ENCODE data around the gene LRMDA.

The LRMDA gene

DNA sequence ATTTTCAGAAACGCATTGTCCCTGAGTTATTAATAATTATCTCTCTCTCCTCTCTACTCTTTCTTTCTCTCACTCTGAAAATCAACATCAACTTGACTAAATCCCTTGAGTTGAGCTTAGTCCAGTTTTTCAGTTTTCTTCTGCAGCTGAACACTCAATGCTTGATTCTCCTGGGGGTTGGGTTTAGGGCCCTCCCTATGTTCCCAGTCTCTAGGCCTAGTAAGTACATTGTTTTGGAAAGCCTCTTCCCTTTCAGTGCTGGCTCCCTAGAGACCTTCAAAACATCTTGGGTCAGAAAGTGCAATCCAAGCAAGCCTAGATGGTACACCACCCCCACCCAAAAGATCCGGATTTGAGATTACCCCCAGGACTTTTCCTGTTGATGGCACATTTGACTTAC lies 488.5 kb downstream of the LRMDA start:
- intact Hi-C loops (cut with DNase I; ENCODE audit: low total_unique reads), result no loop called here
- Histone ChIP-seq H3K27me3 (no peaks in the 10 kb centered on the region), H3K36me3 (no peaks in the 10 kb centered on the region), H3K27ac (no peak overlapping the region), H3K9me3 (no peaks in the 10 kb centered on the region), H3K4me1 (no peaks in the 10 kb centered on the region), H3K4me3 (no peak overlapping the region)
- DNase-seq, result no peak
- TF ChIP-seq, protein P1, sequence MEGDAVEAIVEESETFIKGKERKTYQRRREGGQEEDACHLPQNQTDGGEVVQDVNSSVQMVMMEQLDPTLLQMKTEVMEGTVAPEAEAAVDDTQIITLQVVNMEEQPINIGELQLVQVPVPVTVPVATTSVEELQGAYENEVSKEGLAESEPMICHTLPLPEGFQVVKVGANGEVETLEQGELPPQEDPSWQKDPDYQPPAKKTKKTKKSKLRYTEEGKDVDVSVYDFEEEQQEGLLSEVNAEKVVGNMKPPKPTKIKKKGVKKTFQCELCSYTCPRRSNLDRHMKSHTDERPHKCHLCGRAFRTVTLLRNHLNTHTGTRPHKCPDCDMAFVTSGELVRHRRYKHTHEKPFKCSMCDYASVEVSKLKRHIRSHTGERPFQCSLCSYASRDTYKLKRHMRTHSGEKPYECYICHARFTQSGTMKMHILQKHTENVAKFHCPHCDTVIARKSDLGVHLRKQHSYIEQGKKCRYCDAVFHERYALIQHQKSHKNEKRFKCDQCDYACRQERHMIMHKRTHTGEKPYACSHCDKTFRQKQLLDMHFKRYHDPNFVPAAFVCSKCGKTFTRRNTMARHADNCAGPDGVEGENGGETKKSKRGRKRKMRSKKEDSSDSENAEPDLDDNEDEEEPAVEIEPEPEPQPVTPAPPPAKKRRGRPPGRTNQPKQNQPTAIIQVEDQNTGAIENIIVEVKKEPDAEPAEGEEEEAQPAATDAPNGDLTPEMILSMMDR (IDR thresholded peaks at IDR 0.05), result no peak

DNA sequence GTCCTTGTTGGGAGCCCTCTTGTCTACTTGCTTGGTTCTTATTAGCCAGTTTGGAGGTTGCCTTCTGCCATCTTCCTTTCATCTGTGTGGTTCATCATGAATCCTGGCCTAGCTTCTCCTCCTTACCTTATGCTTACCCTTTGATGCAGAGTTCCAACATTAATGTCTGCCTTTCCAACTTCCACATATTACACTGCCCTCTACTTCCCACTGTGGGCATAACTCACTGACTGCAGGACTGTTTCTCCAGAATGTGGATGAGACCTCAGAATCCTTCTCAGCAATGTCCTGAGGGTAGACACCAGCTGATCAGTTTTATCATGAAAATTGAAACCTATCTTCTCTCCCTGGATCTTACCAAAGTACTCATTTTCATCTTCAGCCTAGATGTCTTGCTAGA lies 491.0 kb downstream of the LRMDA start:
- no peaks in the 10 kb centered on the region for H3K9me3 ChIP-seq
- no peak for DNase-seq
- H3K4me1 ChIP-seq, result no peaks in the 10 kb centered on the region
- H3K27me3 ChIP-seq, result no peaks in the 10 kb centered on the region
- intact Hi-C loops (cut with DNase I; ENCODE audit: low total_unique reads), result no loop called here
- H3K36me3 ChIP-seq, result no peaks in the 10 kb centered on the region
- H3K27ac ChIP-seq, result no peak overlapping the region
- TF ChIP-seq, protein P1 (IDR thresholded peaks at IDR 0.05), result peak in 1 of 2 experiments; percentile 11
- no peak overlapping the region for H3K4me3 ChIP-seq

DNA sequence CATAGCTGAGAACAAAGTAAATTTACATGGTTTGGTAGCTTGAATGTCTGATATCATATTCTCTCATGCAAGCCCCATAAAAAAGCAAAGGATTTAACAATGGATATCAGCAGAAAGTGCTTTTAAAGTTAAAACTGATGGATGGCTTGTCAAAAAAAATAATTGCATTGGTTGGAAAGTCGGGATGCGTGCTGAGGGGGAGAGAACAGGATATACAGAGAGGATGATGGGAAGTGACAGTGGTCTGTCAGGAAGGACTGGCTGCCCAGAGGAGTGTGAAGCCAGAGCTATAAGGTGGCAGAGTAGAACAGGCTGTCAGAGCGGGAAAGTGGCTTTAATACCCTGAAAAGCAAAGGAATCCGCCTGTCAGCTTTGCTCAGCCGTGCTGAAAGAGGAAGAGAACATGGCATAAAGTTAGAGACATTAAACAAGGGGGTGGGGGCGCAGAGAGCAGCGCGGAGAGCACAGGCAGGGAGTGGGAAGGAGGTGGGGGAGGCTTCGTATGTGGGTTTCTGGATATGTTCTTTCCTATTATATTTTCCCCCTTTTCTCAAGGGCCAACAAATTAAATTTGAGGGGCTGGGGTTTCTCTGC lies 493.0 kb downstream of the LRMDA start:
- no peaks in the 10 kb centered on the region for H3K4me1 ChIP-seq
- H3K9me3 ChIP-seq, result no peaks in the 10 kb centered on the region
- TF ChIP-seq, protein P1 (IDR thresholded peaks at IDR 0.05), result no peak
- intact Hi-C loops (cut with DNase I; ENCODE audit: low total_unique reads), result no loop called here
- DNase-seq, result no peak
- H3K4me3 ChIP-seq, result no peak overlapping the region
- no peaks in the 10 kb centered on the region for H3K36me3 ChIP-seq
- no peak overlapping the region for H3K27ac ChIP-seq
- H3K27me3 ChIP-seq, result no peaks in the 10 kb centered on the region

DNA sequence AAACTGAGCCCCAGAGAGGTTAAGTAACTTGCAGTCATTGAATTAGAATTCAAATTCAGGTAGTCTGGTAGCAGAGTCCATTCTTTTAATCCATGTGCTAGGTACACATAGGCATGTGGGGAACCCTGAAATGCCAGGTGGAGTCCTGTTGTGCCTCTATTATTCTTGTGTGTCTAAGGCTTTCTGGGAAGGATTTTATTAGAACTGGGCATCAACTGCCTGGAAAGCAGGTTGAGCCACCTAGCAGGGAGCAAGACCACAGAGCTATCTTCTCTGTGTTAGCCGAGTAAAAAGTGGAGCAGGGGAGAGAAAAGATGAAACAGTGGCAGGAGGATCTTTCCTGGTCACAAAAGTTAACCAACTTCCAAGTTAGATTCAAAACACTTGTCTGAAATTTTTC lies 494.6 kb downstream of the LRMDA start:
- no peaks in the 10 kb centered on the region for H3K4me1 ChIP-seq
- no peaks in the 10 kb centered on the region for H3K27me3 ChIP-seq
- TF ChIP-seq, protein P1 (IDR thresholded peaks at IDR 0.05), result no peak
- H3K9me3 ChIP-seq, result no peaks in the 10 kb centered on the region
- intact Hi-C loops (cut with DNase I; ENCODE audit: low total_unique reads), result no loop called here
- DNase-seq, result no peak
- H3K36me3 ChIP-seq, result no peaks in the 10 kb centered on the region
- H3K27ac ChIP-seq, result no peak overlapping the region
- no peak overlapping the region for H3K4me3 ChIP-seq

DNA sequence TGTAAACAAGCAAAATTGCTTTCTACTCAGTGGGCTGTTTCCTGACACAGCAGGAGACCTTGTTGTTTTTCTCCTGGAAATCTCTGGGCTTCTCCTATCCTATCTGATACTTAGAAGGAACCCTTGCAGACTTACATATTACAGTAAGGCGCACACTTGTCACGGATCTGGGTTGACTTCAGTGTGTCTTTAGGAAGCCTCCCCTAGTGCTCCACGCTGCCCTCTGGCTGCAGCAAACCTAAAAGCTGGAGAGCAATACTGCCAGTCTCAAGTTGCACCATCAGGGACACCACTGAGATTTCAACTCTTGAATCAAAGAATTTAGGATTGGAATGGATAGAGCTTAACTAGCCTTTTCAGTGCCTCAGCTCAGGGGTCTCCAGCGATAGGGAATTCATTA lies 495.3 kb downstream of the LRMDA start:
- Histone ChIP-seq H3K36me3 (no peaks in the 10 kb centered on the region), H3K9me3 (no peaks in the 10 kb centered on the region), H3K4me1 (no peaks in the 10 kb centered on the region), H3K4me3 (no peak overlapping the region), H3K27me3 (no peaks in the 10 kb centered on the region), H3K27ac (no peak overlapping the region)
- DNase-seq, result no peak
- intact Hi-C loops (cut with DNase I; ENCODE audit: low total_unique reads), result no loop called here
- TF ChIP-seq, protein P1 (IDR thresholded peaks at IDR 0.05), result no peak

DNA sequence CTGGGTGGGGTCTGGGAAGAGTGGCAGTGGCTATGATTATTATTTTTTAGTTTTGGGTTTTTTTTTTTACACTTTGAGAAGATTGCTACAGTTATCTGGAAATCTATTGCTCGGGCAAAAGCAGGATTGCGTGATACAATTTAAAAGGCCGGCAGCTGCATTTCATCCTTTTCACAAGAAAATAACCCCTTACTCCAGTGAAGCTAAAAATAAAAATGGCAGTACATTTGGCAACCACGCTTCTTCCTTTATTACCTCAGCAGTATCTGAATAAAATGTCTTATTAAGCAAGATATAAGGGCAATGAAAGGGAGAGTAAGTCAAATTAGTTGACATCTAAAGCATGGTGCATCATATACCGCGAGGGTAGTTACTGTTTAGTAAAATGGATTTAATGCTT lies 496.8 kb downstream of the LRMDA start:
- Histone ChIP-seq H3K27ac (no peak overlapping the region), H3K27me3 (no peaks in the 10 kb centered on the region), H3K9me3 (no peaks in the 10 kb centered on the region), H3K36me3 (no peaks in the 10 kb centered on the region), H3K4me1 (no peaks in the 10 kb centered on the region), H3K4me3 (no peak overlapping the region)
- intact Hi-C loops (cut with DNase I; ENCODE audit: low total_unique reads), result no loop called here
- no peak for DNase-seq
- TF ChIP-seq, protein P1 (IDR thresholded peaks at IDR 0.05), result no peak

Measured in tibial artery (tissue), 4 donors.